IMR-90 (cell line): Measurements from ENCODE around the gene PPM1J. TPM values are rescaled to one million over a fixed set of nuclear protein-coding genes. Genes with fewer than 3 reads are reported as not detected.
A peak's percentile ranks its signal among the peaks of the same experiment; 100 is the strongest.

Experiments
- ATAC-seq: fragments of 200-7000 bp; cut with Tn5 transposase; 2 replicates; pipeline ENCODE4 v1.9.1; 2020; ENCODE audit warnings: low read depth, mild to moderate bottlenecking, moderate library complexity
- BruUV-seq: library from RNA; stranded (reverse); fragments of 400-500 nt; replicated peaks from 2 replicates; lab custom pipeline; 2021; lab: Mats Ljungman, UMichigan
- CTCF ChIA-PET: fragments of 300-600 bp; formaldehyde crosslinking; extraction: SDS; loops from one replicate; lab custom pipeline; 2021; ENCODE audit warnings: antibody characterized with exemption; lab: Yijun Ruan, JAX
- POLR2A ChIA-PET: fragments of 300-600 bp; sonication (Branson Sonifier 250); formaldehyde crosslinking; loops from one replicate; lab custom pipeline; 2022; ENCODE audit warnings: antibody characterized with exemption; ENCODE audit not compliant: unreplicated experiment; lab: Charles Lee
- DNase-seq: peaks from one replicate; pipeline ENCODE4 v3.0.0; 2013
- H2AFZ ChIP-seq: replicated peaks from 2 replicates; pipeline ENCODE3; 2013; ENCODE audit warnings: low read length, mild to moderate bottlenecking; ENCODE audit not compliant: poor library complexity
- H2AK5ac ChIP-seq: 2 replicates; pipeline ENCODE4 v1.6.1; 2013; ENCODE audit warnings: low read depth, low read length, inconsistent platforms
- H2AK9ac ChIP-seq: replicated peaks from 2 replicates; pipeline ENCODE3; 2013; ENCODE audit warnings: mild to moderate bottlenecking, low read depth, low read length, moderate library complexity; ENCODE audit not compliant: poor library complexity
- H2BK120ac ChIP-seq: 2 replicates; pipeline ENCODE4 v1.6.1; 2013; ENCODE audit warnings: low read depth, low read length, inconsistent platforms
- H2BK15ac ChIP-seq: 3 replicates; pipeline ENCODE4 v1.6.1; 2013; ENCODE audit warnings: low read depth, low read length, inconsistent platforms
- H2BK20ac ChIP-seq: 2 replicates; pipeline ENCODE4 v1.6.1; 2013; ENCODE audit warnings: low read depth, mild to moderate bottlenecking, inconsistent platforms, low read length, moderate library complexity
- H2BK5ac ChIP-seq: 2 replicates; pipeline ENCODE4 v1.6.1; 2013; ENCODE audit warnings: mild to moderate bottlenecking, low read depth, low read length, inconsistent platforms; ENCODE audit not compliant: poor library complexity, severe bottlenecking
- H3K14ac ChIP-seq: replicated peaks from 2 replicates; pipeline ENCODE4 v1.6.1; 2013; ENCODE audit warnings: low read depth, low read length, inconsistent platforms
- H3K18ac ChIP-seq: 2 replicates; pipeline ENCODE4 v1.6.1; 2013; ENCODE audit warnings: low read depth, low read length, control low read depth
- H3K23ac ChIP-seq: 2 replicates; pipeline ENCODE4 v1.6.1; 2013; ENCODE audit warnings: low read depth, low read length, inconsistent platforms
- H3K27ac ChIP-seq: 2 replicates; pipeline ENCODE4 v1.5.1; 2013; ENCODE audit warnings: mild to moderate bottlenecking, control low read depth, low read length; ENCODE audit not compliant: insufficient read depth
- H3K27me3 ChIP-seq: 2 replicates; pipeline ENCODE4 v1.6.1; 2013; ENCODE audit warnings: low read length; ENCODE audit not compliant: control insufficient read depth, insufficient read depth
- H3K36me3 ChIP-seq: 2 replicates; pipeline ENCODE4 v1.6.1; 2013; ENCODE audit warnings: low read length, mixed read lengths; ENCODE audit not compliant: control insufficient read depth, insufficient read depth
- H3K4ac ChIP-seq: 2 replicates; pipeline ENCODE4 v1.6.1; 2013; ENCODE audit warnings: low read depth, low read length, inconsistent platforms
- H3K4me1 ChIP-seq: 2 replicates; pipeline ENCODE4 v1.6.1; 2013; ENCODE audit warnings: low read length, mixed read lengths; ENCODE audit not compliant: control insufficient read depth, insufficient read depth
- H3K4me2 ChIP-seq: 2 replicates; pipeline ENCODE4 v1.6.1; 2013; ENCODE audit warnings: low read depth, mild to moderate bottlenecking, control low read depth, low read length, moderate library complexity
- H3K4me3 ChIP-seq: 2 replicates; pipeline ENCODE4 v1.5.1; 2013; ENCODE audit warnings: low read depth, mild to moderate bottlenecking, control low read depth, low read length, moderate library complexity; ENCODE audit not compliant: insufficient read depth
- H3K56ac ChIP-seq: 2 replicates; pipeline ENCODE4 v1.6.1; 2013; ENCODE audit warnings: low read length, inconsistent platforms; ENCODE audit not compliant: insufficient read depth; ENCODE audit errors: extremely low read depth
- H3K79me1 ChIP-seq, 2 experiments: 2 replicates each; pipeline ENCODE4 v1.6.1; 2013; ENCODE audit warnings: low read length in 2 of 2, inconsistent platforms in 1 of 2, low read depth in 1 of 2
- H3K9ac ChIP-seq: 2 replicates; pipeline ENCODE4 v1.6.1; 2013; ENCODE audit warnings: low read depth, low read length, control low read depth
- H3K9me1 ChIP-seq: 2 replicates; pipeline ENCODE4 v1.6.1; 2013; ENCODE audit warnings: low read length, inconsistent platforms; ENCODE audit not compliant: insufficient read depth
- H3K9me3 ChIP-seq: 2 replicates; pipeline ENCODE4 v1.6.1; 2013; ENCODE audit warnings: low read length; ENCODE audit not compliant: control insufficient read depth, insufficient read depth
- H4K20me1 ChIP-seq: 2 replicates; pipeline ENCODE4 v1.6.1; 2013; ENCODE audit warnings: low read length, inconsistent platforms; ENCODE audit not compliant: insufficient read depth
- H4K5ac ChIP-seq: 2 replicates; pipeline ENCODE4 v1.6.1; 2013; ENCODE audit warnings: mild to moderate bottlenecking, low read depth, low read length, control low read depth
- H4K8ac ChIP-seq, 2 experiments: 2 replicates each; pipeline ENCODE4 v1.6.1; 2013; ENCODE audit warnings: low read depth in 2 of 2, low read length in 2 of 2, control low read depth in 1 of 2, inconsistent platforms in 1 of 2
- H4K91ac ChIP-seq: 2 replicates; pipeline ENCODE4 v1.6.1; 2013; ENCODE audit warnings: low read depth, low read length, inconsistent platforms; ENCODE audit not compliant: insufficient read depth
- CTCF ChIP-seq: conservative IDR thresholded peaks from 2 replicates; pipeline ENCODE4 v1.5.1; 2012; ENCODE audit warnings: mild to moderate bottlenecking, low read depth, low read length, improper control_type of control experiment
- MAFK ChIP-seq: IDR thresholded peaks from 2 replicates; pipeline ENCODE4 v1.6.1; 2012; ENCODE audit warnings: low read depth, low read length, improper control_type of control experiment
- MAZ ChIP-seq: IDR thresholded peaks from 2 replicates; pipeline ENCODE4 v1.6.1; 2012; ENCODE audit warnings: low read depth, mild to moderate bottlenecking, low read length, improper control_type of control experiment, moderate library complexity, borderline replicate concordance
- MXI1 ChIP-seq: IDR thresholded peaks from 2 replicates; pipeline ENCODE4 v1.6.1; 2012; ENCODE audit warnings: low read depth, mild to moderate bottlenecking, low read length, moderate library complexity, borderline replicate concordance
- POLR2A ChIP-seq: IDR thresholded peaks from 2 replicates; pipeline ENCODE4 v1.6.1; 2012; ENCODE audit warnings: mild to moderate bottlenecking, low read depth, low read length
- RAD21 ChIP-seq: IDR thresholded peaks from 2 replicates; pipeline ENCODE4 v1.6.1; 2012; ENCODE audit warnings: low read length, improper control_type of control experiment
- RCOR1 ChIP-seq: IDR thresholded peaks from 2 replicates; pipeline ENCODE4 v1.6.1; 2012; ENCODE audit warnings: mild to moderate bottlenecking, low read length, improper control_type of control experiment; ENCODE audit not compliant: insufficient replicate concordance
- SMC3 ChIP-seq: fragments of 150-350 bp; IDR thresholded peaks from 2 replicates; pipeline ENCODE4 v1.6.1; 2016; ENCODE audit warnings: low read depth, mild to moderate bottlenecking, antibody characterized with exemption, low read length, moderate library complexity
- WGBS, 2 experiments: methylation state at CpG; one replicate each; pipeline versions ENCODE4 v1.1.5 to v1.1.7; 2013; ENCODE audit warnings: missing lambda C conversion rate in 2 of 2; ENCODE audit not compliant: insufficient read length in 1 of 2; ENCODE audit errors: extremely low coverage in 2 of 2; 5-methylcytosine and 5-hydroxymethylcytosine counted together
- dilution Hi-C: fragments of 300-500 bp; cut with HindIII; formaldehyde crosslinking; loops from one replicate; pipeline ENCODE4 v1.14.3; 2018; ENCODE audit warnings: low sequenced_read_pairs; ENCODE audit not compliant: unreplicated experiment
- in situ Hi-C: fragments of 300-500 bp; cut with MboI; formaldehyde crosslinking; loops from 3 replicates; pipeline ENCODE4 v1.14.3; 2019; ENCODE audit warnings: low sequenced_read_pairs, inconsistent platforms, mixed read lengths
- intact Hi-C: fragments of 100-400 bp; cut with micrococcal nuclease; formaldehyde crosslinking; loops from 2 replicates; pipeline ENCODE4 v1.10.0; 2022
- polyA plus RNA-seq, 3 experiments: library from polyadenylated mRNA; depleted of rRNA; stranded (reverse); fragments of >200 nt; gene quantifications; 2 replicates each; pipeline ENCODE4 v1.2.3, GENCODE V29; 2012; ENCODE audit warnings: low replicate concordance in 1 of 3
- total RNA-seq: library from RNA; depleted of rRNA; stranded (reverse); fragments of >200 nt; gene quantifications from 2 replicates; pipeline ENCODE4 v1.2.3, GENCODE V29; 2012
- TF ChIP-seq, protein P1 (sequence below): fragments of 150-350 bp; IDR thresholded peaks from 2 replicates; pipeline ENCODE4 v1.6.1; 2017; ENCODE audit warnings: mild to moderate bottlenecking, antibody characterized with exemption, low read length, low read depth
- TF ChIP-seq, protein P2 (sequence below): fragments of 150-350 bp; IDR thresholded peaks from 2 replicates; pipeline ENCODE4 v1.6.1; 2016; ENCODE audit warnings: low read depth, mild to moderate bottlenecking, low read length, moderate library complexity, borderline replicate concordance

Gene PPM1J
- total and polyA plus RNA-seq, 2 of the 4 experiments (the other 2 are of a cell fraction), result 1.8 to 2.4 TPM

DNA sequence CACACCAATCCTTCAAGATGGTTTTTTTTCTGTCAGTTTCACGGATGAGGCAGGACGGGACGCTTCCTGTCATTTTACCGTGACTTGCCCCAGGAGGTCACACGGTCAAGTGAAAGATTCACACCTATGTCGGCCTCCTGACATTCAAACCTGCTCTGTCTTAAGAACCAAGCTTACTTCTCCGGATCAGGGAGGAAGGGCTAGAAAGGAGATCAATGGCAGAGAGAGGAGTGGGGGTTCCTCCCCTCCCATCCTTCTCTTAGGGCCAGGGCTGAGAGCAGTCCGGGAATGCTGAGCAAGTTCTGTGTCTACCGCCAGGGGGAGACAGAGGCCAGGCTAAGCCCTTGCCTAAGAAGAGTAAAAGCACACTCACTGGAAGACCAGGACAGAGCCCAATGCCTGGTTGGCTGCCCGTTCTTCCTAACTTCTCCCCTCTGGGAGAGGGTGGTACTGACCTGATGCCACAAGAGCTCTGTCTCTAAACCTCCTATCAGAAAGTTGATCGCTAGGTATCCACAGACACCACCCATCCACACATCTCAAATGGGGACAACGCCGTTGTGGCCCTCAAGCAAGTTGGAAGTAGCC lies 1.1 kb upstream of the PPM1J start:
- POLR2A ChIA-PET, result no interaction called here

More for the DNA sequence above, 1.1 kb upstream of the PPM1J start:
- no TSS peak for BruUV-seq
- in situ Hi-C loops, result loop anchor here (5.0 to 25.0 kb wide), 3 partner anchors 91 to 971 kb away; partner anchors contain the start of gene SLC16A1
- Histone ChIP-seq H2BK20ac (no peak overlapping the region), H3K4me2 (peak overlapping the region; percentile 88), H2AFZ (peak overlapping the region; percentile 94), H3K27ac (no peak overlapping the region), H3K18ac (no peak overlapping the region), H3K27me3 (peaks cover 7% of the 10 kb centered on the region; the same call in 1 of the 2 replicates), H2AK9ac (peak overlapping the region; percentile 83), H3K4ac (no peak overlapping the region), H3K36me3 (no peaks in the 10 kb centered on the region), H2BK5ac (no peak overlapping the region), H2BK15ac (no peak overlapping the region; the same call in 2 of the 3 replicates), H3K9me1 (peaks cover 3% of the 10 kb centered on the region; the same call in 1 of the 2 replicates), H3K4me3 (peak overlapping the region; percentile 68), H3K4me1 (no peaks in the 10 kb centered on the region), H3K56ac (no peak overlapping the region), H4K5ac (no peak overlapping the region), H3K79me1 (no peaks in the 10 kb centered on the region), H3K9ac (no peak overlapping the region), H4K91ac (no peak overlapping the region), H4K8ac (no peak overlapping the region), H2BK120ac (no peak overlapping the region), H3K14ac (no peak overlapping the region), H2AK5ac (0 out of 2 replicates have a peak overlapping the region, but pooled peaks have one; percentile 51), H3K9me3 (no peaks in the 10 kb centered on the region), H4K20me1 (no peaks in the 10 kb centered on the region), H3K23ac (0 out of 2 replicates have a peak overlapping the region, but pooled peaks have one; percentile 4)
- ATAC-seq, result peak; percentile 63
- CTCF ChIA-PET, result interaction anchor here (0.5 to 4.7 kb wide), 12 partner anchors 11 to 1183 kb away, joined by 3 to 32 read pairs (median 4); partner anchors contain the start of gene LRIG2
- intact Hi-C loops, result loop anchor here (1.0 to 10.0 kb wide), 6 partner anchors 88 to 961 kb away; partner anchors contain the start of genes LRIG2 and SLC16A1
- WGBS, 2 experiments, result 50% methylated on average over 4 of the region's 13 CpGs; no CpG with 5 or more reads in 1 of the 2 experiments
- dilution Hi-C loops, result no loop called here
- no peak for TF ChIP-seq MXI1
- TF ChIP-seq POLR2A, result peak; percentile 74
- peak; percentile 52; the same call in 1 of the 2 replicates for TF ChIP-seq MAFK
- TF ChIP-seq, protein P1, sequence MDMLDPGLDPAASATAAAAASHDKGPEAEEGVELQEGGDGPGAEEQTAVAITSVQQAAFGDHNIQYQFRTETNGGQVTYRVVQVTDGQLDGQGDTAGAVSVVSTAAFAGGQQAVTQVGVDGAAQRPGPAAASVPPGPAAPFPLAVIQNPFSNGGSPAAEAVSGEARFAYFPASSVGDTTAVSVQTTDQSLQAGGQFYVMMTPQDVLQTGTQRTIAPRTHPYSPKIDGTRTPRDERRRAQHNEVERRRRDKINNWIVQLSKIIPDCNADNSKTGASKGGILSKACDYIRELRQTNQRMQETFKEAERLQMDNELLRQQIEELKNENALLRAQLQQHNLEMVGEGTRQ, result no peak
- TF ChIP-seq, protein P2, sequence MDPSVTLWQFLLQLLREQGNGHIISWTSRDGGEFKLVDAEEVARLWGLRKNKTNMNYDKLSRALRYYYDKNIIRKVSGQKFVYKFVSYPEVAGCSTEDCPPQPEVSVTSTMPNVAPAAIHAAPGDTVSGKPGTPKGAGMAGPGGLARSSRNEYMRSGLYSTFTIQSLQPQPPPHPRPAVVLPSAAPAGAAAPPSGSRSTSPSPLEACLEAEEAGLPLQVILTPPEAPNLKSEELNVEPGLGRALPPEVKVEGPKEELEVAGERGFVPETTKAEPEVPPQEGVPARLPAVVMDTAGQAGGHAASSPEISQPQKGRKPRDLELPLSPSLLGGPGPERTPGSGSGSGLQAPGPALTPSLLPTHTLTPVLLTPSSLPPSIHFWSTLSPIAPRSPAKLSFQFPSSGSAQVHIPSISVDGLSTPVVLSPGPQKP, result no peak
- TF ChIP-seq RCOR1, result peak; percentile 57
- peak; percentile 99 for TF ChIP-seq RAD21
- peak; percentile 99 for TF ChIP-seq CTCF
- peak; percentile 39; the same call in 1 of the 2 replicates for TF ChIP-seq MAZ
- peak; percentile 99 for TF ChIP-seq SMC3
- DNase-seq, result peak; percentile 90
